Eye (tissue), 1 donor: ENCODE results near the gene TBC1D14.

ENCODE experiments used
- DNase-seq: peaks from one replicate; pipeline ENCODE4 v3.0.0-alpha.2; 2015

Gene TBC1D14

GRCh38 chr4:7003879-7004240 lies 94.2 kb downstream of the TBC1D14 start:
- no peak for DNase-seq

- DNase-seq: peak; percentile 26
These were observed 94.7 kb downstream of the TBC1D14 start for GRCh38 chr4:7004331-7004730.

- DNase-seq: no peak
These were observed 95.9 kb downstream of the TBC1D14 start for GRCh38 chr4:7005571-7005970.

GRCh38 chr4:7006411-7006810 lies 96.8 kb downstream of the TBC1D14 start:
- peak; percentile 50 for DNase-seq

- no peak for DNase-seq
These were observed 97.7 kb downstream of the TBC1D14 start for GRCh38 chr4:7007142-7007907.

- no peak for DNase-seq
These were observed 98.3 kb downstream of the TBC1D14 start for GRCh38 chr4:7007944-7008343.

- DNase-seq: no peak
These were observed 99.9 kb downstream of the TBC1D14 start for GRCh38 chr4:7009564-7009963.

- DNase-seq: no peak
These were observed 103.5 kb downstream of the TBC1D14 start for GRCh38 chr4:7013175-7013574.

GRCh38 chr4:7014815-7015214 lies 105.2 kb downstream of the TBC1D14 start:
- DNase-seq: no peak

GRCh38 chr4:7015383-7016035 lies 105.9 kb downstream of the TBC1D14 start:
- no peak for DNase-seq

GRCh38 chr4:7016086-7016485 lies 106.5 kb downstream of the TBC1D14 start:
- no peak for DNase-seq

GRCh38 chr4:7016512-7016911 lies 106.9 kb downstream of the TBC1D14 start:
- no peak for DNase-seq

- DNase-seq: no peak
These were observed 107.9 kb downstream of the TBC1D14 start for GRCh38 chr4:7017446-7018048.

- DNase-seq: no peak
These were observed 108.7 kb downstream of the TBC1D14 start for GRCh38 chr4:7018281-7018680.

- no peak for DNase-seq
These were observed 109.7 kb downstream of the TBC1D14 start for GRCh38 chr4:7019367-7019766.

GRCh38 chr4:7020290-7020689 lies 110.7 kb downstream of the TBC1D14 start:
- no peak for DNase-seq

GRCh38 chr4:7020856-7021255 lies 111.2 kb downstream of the TBC1D14 start:
- no peak for DNase-seq

- DNase-seq: no peak
These were observed 111.7 kb downstream of the TBC1D14 start for GRCh38 chr4:7021355-7021754.

GRCh38 chr4:7021930-7022664 lies 112.5 kb downstream of the TBC1D14 start:
- no peak for DNase-seq

GRCh38 chr4:7023486-7023885 lies 113.9 kb downstream of the TBC1D14 start:
- no peak for DNase-seq

- no peak for DNase-seq
These were observed 114.3 kb downstream of the TBC1D14 start for GRCh38 chr4:7023901-7024300.

GRCh38 chr4:7024336-7024890 lies 114.8 kb downstream of the TBC1D14 start:
- no peak for DNase-seq

GRCh38 chr4:7025040-7025602 lies 115.5 kb downstream of the TBC1D14 start:
- DNase-seq: no peak
